ENCODE data around the gene C7orf33. TPM values are rescaled to one million over a fixed set of nuclear protein-coding genes. Genes with fewer than 3 reads are reported as not detected.

The C7orf33 gene
- total and polyA plus RNA-seq, 9 of the 15 experiments (the other 6 are each of a cell fraction or from before 2014, with no cell fraction given): 0.04 TPM; not detected in 8

DNA sequence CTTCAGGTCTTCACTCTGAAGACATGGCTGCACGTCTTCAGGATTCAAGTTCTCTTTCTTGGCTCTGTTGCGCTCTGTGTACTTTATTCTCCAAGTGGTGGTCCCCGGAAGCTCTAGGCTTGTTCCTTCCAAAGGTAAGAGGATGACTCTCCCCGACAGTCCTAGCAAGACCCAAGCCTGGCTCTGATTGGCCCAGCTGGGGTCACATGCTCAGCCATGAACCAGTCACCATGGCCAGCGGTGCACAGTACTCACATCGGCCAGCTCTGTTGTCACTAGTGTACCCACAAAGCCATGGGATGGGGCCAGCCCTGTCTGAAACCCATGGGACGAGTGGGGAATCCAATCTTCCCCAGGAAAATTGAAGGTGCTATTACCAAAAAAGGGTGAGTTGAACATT is 5.2 kb upstream of the C7orf33 start (continued):
- TF ChIP-seq ESRRB (CRISPR knock-in tag; IDR thresholded peaks at IDR 0.05; ENCODE audit: borderline replicate concordance) (no peak), NFYB (IDR thresholded peaks at IDR 0.05; ENCODE audit: extremely low read depth, insufficient read length) (peak; percentile 18), TEAD1 (CRISPR knock-in tag; IDR thresholded peaks at IDR 0.05) (no peak), RBM22 (IDR thresholded peaks at IDR 0.05; ENCODE audit: low read depth, low read length, poor library complexity, severe bottlenecking) (no peak), PRPF4 (IDR thresholded peaks at IDR 0.05; ENCODE audit: insufficient read depth, low read depth, low read length, poor library complexity, severe bottlenecking) (no peak), IFI16 (CRISPR knock-in tag; IDR thresholded peaks at IDR 0.05) (no peak), HDAC3 (IDR thresholded peaks at IDR 0.05; ENCODE audit: borderline replicate concordance, partially characterized antibody) (no peak), USF1 (CRISPR knock-in tag; IDR thresholded peaks at IDR 0.05) (peak; percentile 84), ZNF263 (CRISPR knock-in tag; IDR thresholded peaks at IDR 0.05; ENCODE audit: borderline replicate concordance) (no peak)
- TF ChIP-seq, protein P1, sequence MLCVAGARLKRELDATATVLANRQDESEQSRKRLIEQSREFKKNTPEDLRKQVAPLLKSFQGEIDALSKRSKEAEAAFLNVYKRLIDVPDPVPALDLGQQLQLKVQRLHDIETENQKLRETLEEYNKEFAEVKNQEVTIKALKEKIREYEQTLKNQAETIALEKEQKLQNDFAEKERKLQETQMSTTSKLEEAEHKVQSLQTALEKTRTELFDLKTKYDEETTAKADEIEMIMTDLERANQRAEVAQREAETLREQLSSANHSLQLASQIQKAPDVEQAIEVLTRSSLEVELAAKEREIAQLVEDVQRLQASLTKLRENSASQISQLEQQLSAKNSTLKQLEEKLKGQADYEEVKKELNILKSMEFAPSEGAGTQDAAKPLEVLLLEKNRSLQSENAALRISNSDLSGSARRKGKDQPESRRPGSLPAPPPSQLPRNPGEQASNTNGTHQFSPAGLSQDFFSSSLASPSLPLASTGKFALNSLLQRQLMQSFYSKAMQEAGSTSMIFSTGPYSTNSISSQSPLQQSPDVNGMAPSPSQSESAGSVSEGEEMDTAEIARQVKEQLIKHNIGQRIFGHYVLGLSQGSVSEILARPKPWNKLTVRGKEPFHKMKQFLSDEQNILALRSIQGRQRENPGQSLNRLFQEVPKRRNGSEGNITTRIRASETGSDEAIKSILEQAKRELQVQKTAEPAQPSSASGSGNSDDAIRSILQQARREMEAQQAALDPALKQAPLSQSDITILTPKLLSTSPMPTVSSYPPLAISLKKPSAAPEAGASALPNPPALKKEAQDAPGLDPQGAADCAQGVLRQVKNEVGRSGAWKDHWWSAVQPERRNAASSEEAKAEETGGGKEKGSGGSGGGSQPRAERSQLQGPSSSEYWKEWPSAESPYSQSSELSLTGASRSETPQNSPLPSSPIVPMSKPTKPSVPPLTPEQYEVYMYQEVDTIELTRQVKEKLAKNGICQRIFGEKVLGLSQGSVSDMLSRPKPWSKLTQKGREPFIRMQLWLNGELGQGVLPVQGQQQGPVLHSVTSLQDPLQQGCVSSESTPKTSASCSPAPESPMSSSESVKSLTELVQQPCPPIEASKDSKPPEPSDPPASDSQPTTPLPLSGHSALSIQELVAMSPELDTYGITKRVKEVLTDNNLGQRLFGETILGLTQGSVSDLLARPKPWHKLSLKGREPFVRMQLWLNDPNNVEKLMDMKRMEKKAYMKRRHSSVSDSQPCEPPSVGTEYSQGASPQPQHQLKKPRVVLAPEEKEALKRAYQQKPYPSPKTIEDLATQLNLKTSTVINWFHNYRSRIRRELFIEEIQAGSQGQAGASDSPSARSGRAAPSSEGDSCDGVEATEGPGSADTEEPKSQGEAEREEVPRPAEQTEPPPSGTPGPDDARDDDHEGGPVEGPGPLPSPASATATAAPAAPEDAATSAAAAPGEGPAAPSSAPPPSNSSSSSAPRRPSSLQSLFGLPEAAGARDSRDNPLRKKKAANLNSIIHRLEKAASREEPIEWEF (CRISPR knock-in tag; IDR thresholded peaks at IDR 0.05): no peak
- TF ChIP-seq, protein P2, sequence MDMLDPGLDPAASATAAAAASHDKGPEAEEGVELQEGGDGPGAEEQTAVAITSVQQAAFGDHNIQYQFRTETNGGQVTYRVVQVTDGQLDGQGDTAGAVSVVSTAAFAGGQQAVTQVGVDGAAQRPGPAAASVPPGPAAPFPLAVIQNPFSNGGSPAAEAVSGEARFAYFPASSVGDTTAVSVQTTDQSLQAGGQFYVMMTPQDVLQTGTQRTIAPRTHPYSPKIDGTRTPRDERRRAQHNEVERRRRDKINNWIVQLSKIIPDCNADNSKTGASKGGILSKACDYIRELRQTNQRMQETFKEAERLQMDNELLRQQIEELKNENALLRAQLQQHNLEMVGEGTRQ (CRISPR knock-in tag; IDR thresholded peaks at IDR 0.05): peak; percentile 90
